Epithelial cell of esophagus (primary cell): ENCODE data around the gene KRTAP6-2.

Experiments
- DNase-seq: peaks from one replicate; pipeline ENCODE4 v3.0.0; 2010; ENCODE audit warnings: low read depth
- H3K4me3 ChIP-seq: 2 replicates; pipeline ENCODE4 v1.5.1; 2011; ENCODE audit warnings: mild to moderate bottlenecking, low read length, control low read depth
- CTCF ChIP-seq: IDR thresholded peaks from 2 replicates; pipeline ENCODE4 v1.5.1; 2011; ENCODE audit warnings: low read depth, mild to moderate bottlenecking, low read length, control low read depth, inconsistent platforms; ENCODE audit not compliant: insufficient read depth; ENCODE audit errors: missing control alignments

The KRTAP6-2 gene

GRCh38 chr21:30561264-30561895 lies 37.3 kb downstream of the KRTAP6-2 start, which contains the start of gene KRTAP19-7:
Gene KRTAP19-7 (minus strand): TSS chr21:30561314. CDS start chr21:30561289, 25 bp downstream.
- H3K4me3 ChIP-seq, result no peak within 1 kb of the TSS
- no peak for TF ChIP-seq CTCF
- peak; percentile 6 for DNase-seq

DNA sequence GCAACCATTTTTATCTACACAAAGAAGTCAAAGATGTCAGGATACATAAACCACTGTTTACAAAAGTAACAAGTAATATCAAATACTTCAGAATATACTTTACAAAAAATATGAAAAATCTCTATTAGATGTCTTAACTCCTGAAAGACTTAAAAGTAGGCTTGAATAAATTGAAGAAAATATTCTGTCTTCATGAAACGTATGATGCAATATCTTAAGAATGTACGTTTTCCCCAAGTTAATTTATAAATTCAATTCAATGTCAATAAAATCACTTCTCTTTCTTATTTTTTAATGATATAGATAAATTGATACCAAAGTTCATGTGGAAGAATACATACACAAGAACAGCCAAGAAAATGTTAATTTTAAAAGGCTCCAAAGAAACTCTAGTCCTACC lies 43.6 kb downstream of the KRTAP6-2 start:
- no peak for DNase-seq
- no peak overlapping the region for H3K4me3 ChIP-seq
- TF ChIP-seq CTCF, result no peak

DNA sequence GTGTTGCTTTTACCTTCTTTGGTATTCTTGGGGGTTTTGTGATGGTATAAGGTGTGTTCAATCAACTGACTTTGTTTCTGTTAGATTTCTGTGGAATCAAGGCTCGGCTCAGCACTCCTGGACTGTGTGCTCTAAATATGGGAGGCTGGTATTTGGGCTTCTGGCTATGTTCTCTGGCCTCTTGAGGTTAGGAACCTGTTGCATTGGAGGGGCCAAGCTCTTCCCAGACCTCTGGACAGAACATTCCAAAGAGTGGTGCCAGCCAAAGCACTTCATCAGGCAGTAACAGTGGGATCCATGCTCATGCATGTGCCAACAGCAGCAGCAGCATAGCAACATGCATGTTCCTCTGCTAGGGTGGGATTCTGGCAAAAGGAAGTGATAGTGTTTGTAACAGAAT lies 45.9 kb downstream of the KRTAP6-2 start:
- no peak for TF ChIP-seq CTCF
- no peak for DNase-seq

More for the DNA sequence above, 45.9 kb downstream of the KRTAP6-2 start:
- H3K4me3 ChIP-seq, result no peak overlapping the region
